DND-41 (cell line): ENCODE data around the gene TBL1X.

Experiments
- CTCF ChIP-seq: IDR thresholded peaks from 2 replicates; pipeline ENCODE4 v1.5.1; 2012; ENCODE audit warnings: borderline replicate concordance, low read length, moderate library complexity, mild to moderate bottlenecking; ENCODE audit not compliant: poor library complexity, severe bottlenecking; ENCODE audit errors: extremely low read depth
- EZH2 ChIP-seq: IDR thresholded peaks from 3 replicates; pipeline ENCODE4 v1.6.1; 2012; ENCODE audit warnings: borderline replicate concordance, low read depth, mild to moderate bottlenecking, moderate library complexity, low read length, inconsistent platforms; ENCODE audit not compliant: severe bottlenecking

- TF ChIP-seq CTCF: no peak
- no peak for TF ChIP-seq EZH2
These were observed 1.9 kb downstream of the TBL1X start for GRCh38 chrX:9466736-9467135.
